ENCODE results near the gene C2CD4B. TPM values are rescaled to one million over a fixed set of nuclear protein-coding genes. Genes with fewer than 3 reads are reported as not detected.
A peak's percentile ranks its signal among the peaks of the same experiment; 100 is the strongest.

C2CD4B gene
- total RNA-seq = 7.9 TPM

GRCh38 chr15:62165104-62165792 lies at the start of gene C2CD4B:
C2CD4B (minus strand) TSS chr15:62165285; CDS start chr15:62164984, 301 bp downstream.
- DNase-seq = peak; percentile 5

- DNase-seq = no peak
These were observed 47.7 kb upstream of the C2CD4B start for GRCh38 chr15:62212741-62213140.

GRCh38 chr15:62211348-62211747 lies 46.3 kb upstream of the C2CD4B start:
- no peak for DNase-seq

- no peak for DNase-seq
These were observed 44.7 kb upstream of the C2CD4B start for GRCh38 chr15:62209821-62210220.

- no peak for DNase-seq
These were observed 44.2 kb upstream of the C2CD4B start for GRCh38 chr15:62209322-62209721.

GRCh38 chr15:62208884-62209283 lies 43.8 kb upstream of the C2CD4B start:
- DNase-seq = no peak

GRCh38 chr15:62208367-62208766 lies 43.3 kb upstream of the C2CD4B start:
- DNase-seq = no peak

- no peak for DNase-seq
These were observed 25.6 kb upstream of the C2CD4B start for GRCh38 chr15:62190675-62191074.

GRCh38 chr15:62190274-62190673 lies 25.2 kb upstream of the C2CD4B start:
- DNase-seq = no peak

GRCh38 chr15:62188744-62189143 lies 23.7 kb upstream of the C2CD4B start:
- no peak for DNase-seq

- DNase-seq = no peak
These were observed 22.8 kb upstream of the C2CD4B start for GRCh38 chr15:62187910-62188309.

- DNase-seq = no peak
These were observed 22.3 kb upstream of the C2CD4B start for GRCh38 chr15:62187425-62187824.

GRCh38 chr15:62186578-62186977 lies 21.5 kb upstream of the C2CD4B start:
- no peak for DNase-seq

GRCh38 chr15:62183130-62183529 lies 18.0 kb upstream of the C2CD4B start:
- DNase-seq = no peak

GRCh38 chr15:62173215-62173614 lies 8.1 kb upstream of the C2CD4B start:
- DNase-seq = peak; percentile 5

- peak; percentile 3 for DNase-seq
These were observed 6.8 kb upstream of the C2CD4B start for GRCh38 chr15:62171882-62172281.

GRCh38 chr15:62165793-62166375 lies 799 bp upstream of the C2CD4B start:
- DNase-seq = no peak

GRCh38 chr15:62164396-62165103 lies 535 bp downstream of the C2CD4B start:
- DNase-seq = no peak

- no peak for DNase-seq
These were observed 1.1 kb downstream of the C2CD4B start for GRCh38 chr15:62164014-62164395.

- DNase-seq = no peak
These were observed 1.6 kb downstream of the C2CD4B start for GRCh38 chr15:62163397-62164013.

GRCh38 chr15:62153228-62153627 lies 11.9 kb downstream of the C2CD4B start:
- DNase-seq = no peak

- DNase-seq = no peak
These were observed 14.6 kb downstream of the C2CD4B start for GRCh38 chr15:62150445-62150844.

GRCh38 chr15:62149729-62150128 lies 15.4 kb downstream of the C2CD4B start:
- no peak for DNase-seq

Data from skin of body (tissue), 2 donors.